Measurements from ENCODE around the gene UBASH3B. TPM values are rescaled to one million over a fixed set of nuclear protein-coding genes. Genes with fewer than 3 reads are reported as not detected.
"Not testable (repeated sequence)": the region's sequence is repeated elsewhere in the genome, so short reads cannot be mapped to it uniquely, and the experiment has no call there.

UBASH3B gene
- polyA plus RNA-seq, 3 donors: 8.0 to 8.7 (median 8.3) TPM

- not testable (repeated sequence) for DNase-seq
These were observed 75.2 kb downstream of the UBASH3B start for GRCh38 chr11:122730694-122731093.

DNA sequence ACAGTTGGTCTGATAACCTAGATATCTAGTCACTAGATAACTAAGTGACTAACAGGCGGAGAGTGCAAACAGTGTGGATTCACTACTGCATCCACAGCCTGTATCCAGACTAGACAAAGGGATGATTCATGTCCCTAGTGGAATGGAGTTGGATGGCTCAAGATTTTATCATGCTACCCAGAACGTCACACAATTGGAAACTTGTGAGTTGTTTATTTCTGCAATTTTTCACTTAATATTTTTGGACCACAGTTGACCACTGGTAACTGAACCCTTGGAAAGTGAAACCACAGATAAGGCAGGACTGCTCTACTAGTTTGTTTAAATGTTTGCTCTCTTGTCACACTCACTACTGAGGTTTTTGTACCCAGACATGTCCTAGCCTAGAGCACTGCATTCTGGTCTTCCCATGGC is 76.0 kb downstream of the UBASH3B start:
- no peak for DNase-seq

GRCh38 chr11:122732342-122733315 is 77.1 kb downstream of the UBASH3B start:
- no peak for DNase-seq

DNA sequence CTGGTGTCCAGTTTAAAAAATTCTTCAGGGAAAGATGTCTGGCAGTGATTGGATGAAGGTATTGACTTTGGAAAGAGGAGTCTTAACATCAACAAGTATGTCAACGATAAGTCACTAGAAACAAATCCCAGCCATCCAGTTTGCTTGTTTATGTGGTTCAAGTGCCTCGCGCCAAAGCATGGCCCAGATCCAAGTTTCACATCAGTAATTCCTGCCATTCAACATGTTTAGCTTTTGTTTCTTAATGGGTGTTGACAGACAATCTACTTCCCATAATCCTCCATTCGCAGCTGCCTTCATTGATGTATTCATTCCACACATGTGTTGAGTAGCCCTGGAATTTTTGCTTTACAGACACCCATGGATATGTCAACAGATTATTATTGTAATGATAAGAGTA is 77.8 kb downstream of the UBASH3B start:
- DNase-seq: no peak

- DNase-seq: no peak
These were observed 79.5 kb downstream of the UBASH3B start for GRCh38 chr11:122734848-122735496.

- no peak for DNase-seq
These were observed 82.6 kb downstream of the UBASH3B start for GRCh38 chr11:122737951-122738693.

DNA sequence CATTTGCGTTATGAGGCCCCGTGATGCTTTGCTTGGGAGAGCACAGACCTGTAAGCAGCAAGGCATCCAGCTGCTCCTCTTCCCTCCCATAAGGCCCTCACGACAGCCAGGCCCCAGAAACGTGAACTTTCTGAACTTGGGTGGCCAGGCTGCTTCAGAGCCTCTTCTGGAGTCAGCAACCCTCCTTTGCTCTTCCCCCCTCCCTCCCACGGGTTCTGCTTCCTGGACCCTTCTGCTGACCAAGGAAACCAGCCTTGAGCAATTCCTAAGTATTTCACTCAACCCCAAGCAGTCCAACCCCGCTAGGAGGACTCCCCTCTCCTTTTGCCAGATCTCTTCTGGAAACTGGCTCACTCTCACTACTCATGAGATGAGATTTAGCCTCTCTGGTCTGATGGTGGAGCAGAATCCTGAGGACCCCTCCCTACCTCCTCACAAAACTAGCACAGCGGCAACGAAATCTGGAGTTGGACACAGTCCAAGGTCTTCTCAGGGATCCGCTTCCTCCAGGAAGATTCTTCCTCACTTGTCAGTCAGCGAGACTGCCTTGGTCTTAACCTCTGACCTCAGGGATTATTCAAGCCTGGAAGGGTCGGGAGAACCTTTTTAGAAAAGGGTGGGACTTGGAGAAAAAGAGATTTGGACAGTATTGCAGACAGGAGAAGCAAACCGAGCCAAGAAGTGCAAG is 86.2 kb downstream of the UBASH3B start:
- no peak for DNase-seq

DNA sequence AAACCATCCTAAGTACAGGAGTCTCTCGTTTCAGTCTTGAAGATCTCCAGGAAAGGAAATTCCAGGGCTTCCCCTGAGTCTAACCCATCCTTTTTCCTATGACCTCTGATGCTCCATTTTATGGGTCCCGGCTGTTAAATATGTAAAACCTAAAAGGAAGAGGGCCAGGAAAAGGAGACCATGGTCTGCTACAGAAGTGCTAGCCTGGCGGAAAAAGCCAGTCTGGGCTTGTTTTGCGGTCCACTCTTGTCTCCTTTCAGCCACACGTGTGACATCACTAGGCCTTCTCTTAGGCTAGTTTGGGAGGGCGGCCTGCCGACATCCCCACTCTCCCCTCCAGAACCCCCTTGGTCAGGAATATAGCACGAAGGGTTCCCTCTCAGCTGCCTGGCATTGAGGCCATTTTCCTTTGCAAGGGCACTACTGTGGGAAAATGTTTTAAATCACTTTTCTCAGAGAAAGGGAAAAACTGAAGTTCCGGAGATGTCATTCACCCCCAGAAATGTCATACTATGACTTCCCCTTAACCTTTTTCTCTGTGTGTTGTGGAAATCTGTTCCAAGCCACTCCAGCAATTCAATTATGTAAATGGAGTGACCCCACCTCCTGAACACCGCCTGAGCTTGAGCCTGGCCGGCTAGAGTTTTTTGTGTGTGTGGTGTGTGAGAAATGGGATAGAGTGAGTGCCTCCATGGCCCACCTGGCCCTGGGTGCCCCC is 86.9 kb downstream of the UBASH3B start:
- DNase-seq: no peak

DNA sequence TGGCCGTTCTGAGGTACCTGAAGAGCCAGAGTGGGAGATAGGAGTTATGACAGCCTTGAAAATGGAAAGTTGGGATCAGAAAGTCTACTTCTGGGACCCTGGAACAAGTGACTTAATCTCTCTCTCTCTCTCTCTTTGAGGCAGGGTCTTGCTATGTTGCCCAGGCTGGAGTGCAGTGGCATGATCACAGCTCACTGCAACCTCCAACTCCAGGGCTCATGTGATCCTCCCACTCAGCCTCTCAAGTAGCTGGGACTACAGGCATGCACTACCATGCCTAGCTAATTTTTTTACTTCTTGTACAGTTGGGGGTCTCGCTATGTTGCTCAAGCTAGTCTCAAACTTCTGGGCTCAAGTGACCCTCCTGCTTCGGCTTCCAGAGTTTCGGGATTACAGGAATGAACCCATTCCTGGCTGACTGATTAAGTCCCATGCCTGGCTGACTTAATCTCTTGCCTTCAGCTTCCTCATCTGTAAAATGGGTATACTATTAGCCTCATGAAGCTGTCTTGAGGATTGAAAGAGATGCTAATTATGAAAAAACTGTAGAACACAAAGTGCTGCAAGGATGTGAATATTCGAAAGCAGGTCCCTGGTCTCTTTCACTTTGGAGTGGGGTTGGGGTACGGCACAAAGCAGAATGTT is 87.7 kb downstream of the UBASH3B start:
- DNase-seq: no peak

DNA sequence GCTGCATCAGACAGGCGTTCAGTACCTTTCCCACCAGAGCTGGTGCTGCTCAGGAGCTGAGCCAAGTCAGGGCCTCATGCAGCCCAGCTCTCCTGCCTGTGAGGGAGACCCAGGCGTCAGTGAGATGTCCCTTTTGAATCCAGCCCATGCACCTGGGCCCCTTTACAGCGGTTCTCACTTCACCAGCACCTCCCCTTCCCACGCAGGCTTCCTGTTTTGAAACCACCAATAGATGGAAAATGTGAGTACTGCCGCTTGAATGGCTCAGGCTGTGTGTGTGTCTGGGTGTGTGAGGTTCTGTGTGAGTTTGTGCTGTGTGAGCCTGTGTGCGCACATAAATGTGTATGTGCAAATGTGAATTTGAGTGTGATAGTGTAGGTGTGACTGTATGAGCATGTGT is 88.4 kb downstream of the UBASH3B start:
- no peak for DNase-seq

DNA sequence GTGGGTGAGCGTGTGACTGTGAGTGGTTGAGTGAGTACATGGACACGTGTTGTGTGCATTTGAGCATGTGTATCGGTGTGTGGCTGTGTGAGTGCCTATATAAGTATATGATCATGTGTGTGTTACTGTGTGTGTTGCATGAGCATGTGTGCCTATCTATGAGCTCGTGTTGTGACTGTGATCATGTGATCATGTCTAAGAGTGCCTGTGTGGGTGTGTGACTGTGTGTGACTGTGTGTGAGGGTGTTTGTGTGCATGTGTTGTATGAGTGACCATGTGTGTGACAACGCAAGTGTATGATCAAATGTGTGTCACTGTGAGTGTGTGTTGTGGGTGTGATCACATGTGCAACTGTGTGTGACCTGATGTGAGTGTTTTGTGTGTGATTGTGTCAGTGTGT is 88.8 kb downstream of the UBASH3B start:
- no peak for DNase-seq

DNA sequence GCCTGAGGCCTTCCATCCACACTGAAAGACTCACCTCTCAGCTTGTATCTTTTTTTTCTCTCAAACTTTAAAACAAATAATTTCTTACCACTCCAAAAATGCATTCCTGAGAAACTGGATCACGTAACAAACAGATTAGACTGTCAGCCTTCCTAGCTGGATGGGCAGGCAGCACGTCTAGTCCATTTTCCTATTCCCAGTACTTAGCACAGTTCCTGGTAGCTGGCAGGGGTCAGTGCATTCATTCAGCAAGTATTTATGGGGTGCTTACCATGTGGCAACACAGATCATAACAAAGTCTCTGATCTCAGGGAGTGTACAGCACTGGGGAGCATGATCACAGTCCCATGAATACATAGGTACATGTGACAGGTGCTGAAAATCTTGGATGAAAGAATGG is 89.6 kb downstream of the UBASH3B start:
- no peak for DNase-seq

DNA sequence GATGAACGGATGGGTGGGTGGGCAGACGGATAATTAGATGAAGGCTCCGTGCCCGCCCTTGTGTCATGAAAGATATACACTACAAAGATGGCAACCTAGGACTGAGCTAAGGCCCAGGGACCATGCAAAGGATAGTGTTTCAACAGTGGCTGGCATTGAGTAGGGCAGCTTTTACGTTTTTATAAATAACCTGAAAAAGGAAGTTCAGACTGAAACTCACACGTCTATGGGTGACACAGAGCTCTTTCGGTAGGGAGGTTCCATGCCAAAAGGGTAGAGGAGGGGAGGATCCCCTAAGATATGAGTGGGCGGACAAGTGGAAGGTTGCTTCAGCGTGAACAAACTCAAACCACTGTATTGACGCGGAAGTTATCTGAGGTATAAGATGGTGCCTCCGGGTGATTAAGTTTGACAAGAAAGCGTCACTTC is 90.5 kb downstream of the UBASH3B start:
- no peak for DNase-seq

GRCh38 chr11:122746611-122747244 is 91.2 kb downstream of the UBASH3B start:
- no peak for DNase-seq

DNA sequence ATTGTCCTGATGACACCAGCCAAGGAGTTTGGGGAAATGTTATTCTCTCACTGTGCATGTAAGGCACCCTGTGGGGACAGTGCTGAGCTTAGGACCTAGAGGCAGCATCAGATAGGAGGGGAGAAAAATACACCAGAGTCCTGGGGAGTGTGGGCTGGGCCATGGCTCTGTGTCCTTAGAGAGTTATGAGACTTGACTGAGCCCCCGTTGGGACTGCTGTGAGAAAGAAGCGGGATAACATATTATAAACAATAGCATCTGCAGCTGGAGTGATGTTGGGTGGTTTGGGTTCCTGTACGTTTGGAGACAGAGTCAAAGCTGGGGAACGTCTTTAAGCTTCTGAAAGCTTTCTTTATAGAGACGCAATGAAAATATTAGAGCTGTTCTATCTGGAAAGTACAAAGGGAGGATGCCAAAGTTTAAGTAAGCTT is 91.8 kb downstream of the UBASH3B start:
- no peak for DNase-seq

DNA sequence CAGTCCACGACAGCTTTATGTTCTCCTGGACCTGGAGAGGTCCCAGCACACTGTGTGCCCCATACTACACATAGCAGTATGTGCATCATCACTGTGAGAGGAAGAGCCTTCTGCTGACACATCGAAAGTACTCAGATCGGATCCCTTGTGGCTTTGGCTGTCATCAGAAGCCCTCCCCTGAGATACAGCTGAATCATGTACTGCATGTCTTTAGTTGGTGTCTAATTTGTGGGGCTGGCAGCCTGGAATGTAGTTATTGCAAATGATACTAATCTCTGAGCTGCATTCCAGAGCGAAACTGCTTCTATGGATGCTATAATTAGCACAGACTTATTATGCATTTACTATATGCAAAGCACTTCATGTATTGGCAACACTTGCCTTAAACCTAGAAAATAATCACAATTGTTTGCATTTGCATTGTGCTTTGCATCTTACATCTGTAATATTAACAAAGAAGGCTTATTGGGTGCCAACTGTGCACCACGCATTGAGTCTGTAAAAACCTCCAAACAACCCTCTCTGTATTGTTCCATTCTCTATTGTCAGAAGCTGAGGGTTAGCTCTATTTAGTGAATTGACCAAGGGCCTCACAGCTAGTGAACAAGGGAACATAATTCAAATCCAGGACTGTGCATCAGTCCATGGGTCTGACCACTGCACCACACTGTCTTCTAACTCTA is 93.6 kb downstream of the UBASH3B start:
- DNase-seq: no peak

DNA sequence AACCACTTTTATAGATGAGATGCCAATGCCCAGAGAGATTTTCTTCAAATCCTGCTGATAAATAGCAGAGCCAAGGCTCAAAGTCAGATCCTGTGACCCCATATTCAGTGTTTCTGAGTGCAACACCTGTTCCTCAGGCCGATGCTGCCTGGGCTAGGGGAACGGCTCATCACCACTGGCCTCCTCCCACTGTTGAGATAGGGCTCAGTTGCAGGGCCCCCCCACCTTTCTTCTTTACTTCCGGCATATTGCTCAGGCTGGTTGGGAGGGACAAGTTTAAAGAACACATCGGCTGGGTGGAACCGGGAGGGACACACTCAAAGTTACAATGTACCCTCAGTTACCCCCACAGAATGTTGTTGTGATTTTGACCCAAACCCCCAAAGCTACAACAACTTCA is 94.5 kb downstream of the UBASH3B start:
- no peak for DNase-seq

DNA sequence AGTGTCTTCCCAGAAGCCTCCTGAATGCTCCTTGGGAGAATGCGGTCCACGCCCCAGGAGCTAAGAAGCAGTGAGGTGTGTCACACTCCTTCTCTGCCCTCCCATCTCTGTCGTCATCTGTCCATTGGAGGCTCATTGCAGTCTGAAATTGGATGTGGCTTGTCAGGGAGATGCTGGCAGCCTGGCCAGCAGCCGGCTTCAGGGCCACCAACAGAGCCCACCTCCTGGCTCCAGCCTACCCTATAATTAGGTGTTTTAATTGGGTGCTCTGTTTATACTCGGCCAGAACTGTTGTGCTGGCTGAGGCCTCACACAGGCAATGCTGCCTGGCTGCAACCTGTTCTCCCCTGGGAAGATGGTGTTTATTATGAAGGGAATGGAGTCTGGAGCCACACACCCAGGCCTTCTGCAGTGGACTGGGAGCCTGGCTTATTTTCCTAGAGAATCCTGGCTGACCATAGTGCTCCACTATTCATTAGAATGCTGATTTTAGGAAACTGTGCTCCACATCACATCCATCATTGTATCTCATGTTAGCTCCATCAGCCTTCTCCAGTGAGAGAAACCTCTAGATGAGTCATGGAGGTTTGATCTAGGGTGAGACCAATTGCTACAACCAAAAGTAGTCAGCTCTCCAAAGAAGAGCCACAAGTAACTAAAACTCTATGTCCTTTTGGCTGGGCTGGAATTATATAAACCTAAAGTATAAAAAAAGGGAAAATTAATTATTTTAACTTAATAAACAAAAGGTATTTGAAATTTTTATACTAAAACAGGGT is 96.0 kb downstream of the UBASH3B start:
- DNase-seq: no peak

GRCh38 chr11:122754028-122754427 is 98.5 kb downstream of the UBASH3B start:
- no peak for DNase-seq
